ENCODE data around the gene RNPS1.

DNA sequence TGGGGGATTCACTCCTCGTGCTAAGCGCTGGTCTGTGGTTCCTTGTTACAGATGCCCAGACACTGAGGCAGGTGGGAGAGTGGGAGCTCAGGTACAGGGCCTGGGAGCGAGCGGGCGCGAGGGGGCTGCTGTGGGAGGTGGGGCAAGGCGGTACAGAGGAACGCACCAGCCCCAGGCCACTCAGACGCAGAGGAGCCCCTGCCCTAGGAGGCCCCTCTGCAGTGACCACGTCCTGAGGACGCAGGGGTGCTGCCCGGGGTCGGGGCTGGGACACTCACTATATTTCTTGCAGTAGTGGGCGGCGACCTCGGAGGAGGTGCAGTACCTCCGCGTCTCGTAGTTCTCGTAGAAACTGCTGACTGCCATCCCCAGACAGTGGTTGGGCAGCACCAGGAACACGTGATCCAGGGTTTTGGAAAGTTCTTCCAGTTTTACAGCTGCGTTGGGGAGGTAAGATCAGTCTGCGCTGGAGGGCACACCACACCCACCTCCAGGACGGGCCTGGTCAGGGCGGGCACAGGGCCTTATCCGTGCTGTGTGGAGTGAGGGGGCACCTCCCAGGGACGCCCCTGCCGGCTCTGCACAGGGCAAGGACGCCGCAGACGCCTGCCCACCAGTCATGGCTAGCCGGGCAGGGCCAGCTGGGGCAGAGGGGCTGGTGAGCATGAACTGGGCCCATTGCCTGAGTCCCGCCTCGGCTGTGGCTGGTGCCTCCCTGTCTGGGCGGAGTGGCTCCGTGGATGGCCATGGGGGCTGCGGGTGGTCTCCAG lies 16.3 kb upstream of the RNPS1 start:
- TF ChIP-seq, protein P1, sequence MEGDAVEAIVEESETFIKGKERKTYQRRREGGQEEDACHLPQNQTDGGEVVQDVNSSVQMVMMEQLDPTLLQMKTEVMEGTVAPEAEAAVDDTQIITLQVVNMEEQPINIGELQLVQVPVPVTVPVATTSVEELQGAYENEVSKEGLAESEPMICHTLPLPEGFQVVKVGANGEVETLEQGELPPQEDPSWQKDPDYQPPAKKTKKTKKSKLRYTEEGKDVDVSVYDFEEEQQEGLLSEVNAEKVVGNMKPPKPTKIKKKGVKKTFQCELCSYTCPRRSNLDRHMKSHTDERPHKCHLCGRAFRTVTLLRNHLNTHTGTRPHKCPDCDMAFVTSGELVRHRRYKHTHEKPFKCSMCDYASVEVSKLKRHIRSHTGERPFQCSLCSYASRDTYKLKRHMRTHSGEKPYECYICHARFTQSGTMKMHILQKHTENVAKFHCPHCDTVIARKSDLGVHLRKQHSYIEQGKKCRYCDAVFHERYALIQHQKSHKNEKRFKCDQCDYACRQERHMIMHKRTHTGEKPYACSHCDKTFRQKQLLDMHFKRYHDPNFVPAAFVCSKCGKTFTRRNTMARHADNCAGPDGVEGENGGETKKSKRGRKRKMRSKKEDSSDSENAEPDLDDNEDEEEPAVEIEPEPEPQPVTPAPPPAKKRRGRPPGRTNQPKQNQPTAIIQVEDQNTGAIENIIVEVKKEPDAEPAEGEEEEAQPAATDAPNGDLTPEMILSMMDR (IDR thresholded peaks at IDR 0.05) = no peak
- TF ChIP-seq POLR2AphosphoS5 (IDR thresholded peaks at IDR 0.05) (no peak), POLR2A (IDR thresholded peaks at IDR 0.05) (no peak)

Data from prostate gland (tissue), 2 donors.